ENCODE results near the gene TSPAN2. TPM values are rescaled to one million over a fixed set of nuclear protein-coding genes. Genes with fewer than 3 reads are reported as not detected.

Gene TSPAN2
- polyA plus RNA-seq, 1 donor from 2014 or later, result 34.4 TPM

DNA sequence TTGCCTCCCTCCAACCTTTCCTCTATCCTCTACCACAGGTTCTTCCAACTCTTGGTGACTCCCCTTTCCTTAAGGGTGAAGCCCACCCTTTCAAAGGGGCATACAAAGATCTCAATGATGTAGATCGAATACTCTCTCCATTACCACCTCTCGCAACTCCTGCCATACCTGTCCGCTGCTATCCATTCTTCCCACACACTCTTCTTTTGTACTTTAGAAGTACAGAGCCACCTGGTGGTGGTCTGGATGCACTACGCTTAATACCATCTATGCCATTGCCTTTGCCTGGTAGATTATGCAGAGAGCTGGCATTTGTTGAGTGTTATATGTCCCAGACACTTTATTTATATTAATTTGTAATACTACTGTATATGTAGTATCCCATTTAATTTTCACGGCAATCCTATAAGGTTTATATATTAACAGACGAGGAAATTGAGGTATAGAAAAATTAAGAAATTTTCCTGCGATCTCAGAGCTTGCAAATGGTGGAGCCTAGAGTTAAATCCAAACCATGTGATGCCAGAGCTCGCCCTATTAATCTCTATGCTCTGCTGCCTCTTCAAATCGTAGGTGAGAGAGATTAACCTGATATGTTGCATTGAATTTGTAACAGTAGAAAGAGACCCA, 36.7 kb downstream of the TSPAN2 start:
- Histone ChIP-seq H2AFZ (ENCODE audit: low read depth, low read length) (no peak overlapping the region), H3K4me3 (ENCODE audit: low read length) (no peak overlapping the region), H4K20me1 (ENCODE audit: insufficient read depth) (no peaks in the 10 kb centered on the region), H3K79me2 (replicated peaks; ENCODE audit: insufficient read depth, low read length) (no peaks in the 10 kb centered on the region), H3K27me3 (ENCODE audit: insufficient read depth, low read depth, low read length) (no peaks in the 10 kb centered on the region), H3K9me2 (ENCODE audit: insufficient read depth, low read length) (no peaks in the 10 kb centered on the region), H3K9me3 (ENCODE audit: low read length) (no peaks in the 10 kb centered on the region), H3K27ac (ENCODE audit: low read length) (no peak overlapping the region), H3K36me3 (ENCODE audit: insufficient read depth, low read length) (peaks cover 3% of the 10 kb centered on the region), H3K4me2 (ENCODE audit: low read length) (no peak overlapping the region), H3K9ac (ENCODE audit: low read length) (no peak overlapping the region), H3F3A (ENCODE audit: insufficient read depth, low read length, poor library complexity, severe bottlenecking) (no peaks in the 10 kb centered on the region)
- TF ChIP-seq RAD21 (conservative IDR thresholded peaks at IDR 0.05) (peak; percentile 59), POLR2AphosphoS5 (IDR thresholded peaks at IDR 0.05) (no peak), SMC3 (conservative IDR thresholded peaks at IDR 0.05; ENCODE audit: poor library complexity) (peak; percentile 68)
- TF ChIP-seq, protein P1, sequence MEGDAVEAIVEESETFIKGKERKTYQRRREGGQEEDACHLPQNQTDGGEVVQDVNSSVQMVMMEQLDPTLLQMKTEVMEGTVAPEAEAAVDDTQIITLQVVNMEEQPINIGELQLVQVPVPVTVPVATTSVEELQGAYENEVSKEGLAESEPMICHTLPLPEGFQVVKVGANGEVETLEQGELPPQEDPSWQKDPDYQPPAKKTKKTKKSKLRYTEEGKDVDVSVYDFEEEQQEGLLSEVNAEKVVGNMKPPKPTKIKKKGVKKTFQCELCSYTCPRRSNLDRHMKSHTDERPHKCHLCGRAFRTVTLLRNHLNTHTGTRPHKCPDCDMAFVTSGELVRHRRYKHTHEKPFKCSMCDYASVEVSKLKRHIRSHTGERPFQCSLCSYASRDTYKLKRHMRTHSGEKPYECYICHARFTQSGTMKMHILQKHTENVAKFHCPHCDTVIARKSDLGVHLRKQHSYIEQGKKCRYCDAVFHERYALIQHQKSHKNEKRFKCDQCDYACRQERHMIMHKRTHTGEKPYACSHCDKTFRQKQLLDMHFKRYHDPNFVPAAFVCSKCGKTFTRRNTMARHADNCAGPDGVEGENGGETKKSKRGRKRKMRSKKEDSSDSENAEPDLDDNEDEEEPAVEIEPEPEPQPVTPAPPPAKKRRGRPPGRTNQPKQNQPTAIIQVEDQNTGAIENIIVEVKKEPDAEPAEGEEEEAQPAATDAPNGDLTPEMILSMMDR (IDR thresholded peaks at IDR 0.05; ENCODE audit: poor library complexity, severe bottlenecking), result peak; percentile 71

DNA sequence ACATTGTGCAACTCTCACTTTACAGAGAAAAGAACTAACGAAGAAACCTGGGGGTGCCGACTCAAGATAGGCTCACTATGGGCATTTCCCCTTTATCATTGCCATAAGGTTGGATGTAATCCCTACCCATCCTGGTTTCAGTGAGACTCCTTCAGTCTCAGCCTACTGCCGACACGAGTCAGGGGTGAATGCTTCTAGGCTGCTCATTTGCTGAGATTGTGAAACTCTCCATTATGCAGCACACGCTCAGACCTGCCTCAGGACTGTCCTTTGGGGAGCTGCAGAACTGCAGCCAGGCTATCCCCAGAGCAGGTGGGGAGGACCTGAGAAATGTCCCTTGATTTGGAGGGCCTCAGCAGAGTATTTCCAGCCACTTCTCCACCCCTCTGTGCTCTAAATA, 37.5 kb downstream of the TSPAN2 start:
- H3K4me3 ChIP-seq (ENCODE audit: low read length), result no peak overlapping the region
- peaks cover 3% of the 10 kb centered on the region for H3K36me3 ChIP-seq (ENCODE audit: insufficient read depth, low read length)
- no peaks in the 10 kb centered on the region for H3K9me3 ChIP-seq (ENCODE audit: low read length)
- no peaks in the 10 kb centered on the region for H3K9me2 ChIP-seq (ENCODE audit: insufficient read depth, low read length)
- no peaks in the 10 kb centered on the region for H3K79me2 ChIP-seq (replicated peaks; ENCODE audit: insufficient read depth, low read length)
- no peak overlapping the region for H3K27ac ChIP-seq (ENCODE audit: low read length)
- no peaks in the 10 kb centered on the region for H3F3A ChIP-seq (ENCODE audit: insufficient read depth, low read length, poor library complexity, severe bottlenecking)
- H3K9ac ChIP-seq (ENCODE audit: low read length), result no peak overlapping the region
- H3K4me2 ChIP-seq (ENCODE audit: low read length), result no peak overlapping the region
- no peak overlapping the region for H2AFZ ChIP-seq (ENCODE audit: low read depth, low read length)
- no peaks in the 10 kb centered on the region for H3K27me3 ChIP-seq (ENCODE audit: insufficient read depth, low read depth, low read length)
- H4K20me1 ChIP-seq (ENCODE audit: insufficient read depth), result no peaks in the 10 kb centered on the region
- TF ChIP-seq EP300 (conservative IDR thresholded peaks at IDR 0.05; ENCODE audit: poor library complexity, severe bottlenecking) (no peak), EZH2 (IDR thresholded peaks at IDR 0.05; ENCODE audit: borderline replicate concordance, insufficient read depth, low read length, poor library complexity, severe bottlenecking) (no peak), RAD21 (conservative IDR thresholded peaks at IDR 0.05) (no peak), TAF1 (IDR thresholded peaks at IDR 0.05; ENCODE audit: low read depth) (no peak), POLR2AphosphoS5 (IDR thresholded peaks at IDR 0.05) (no peak), SMC3 (conservative IDR thresholded peaks at IDR 0.05; ENCODE audit: poor library complexity) (no peak), MXI1 (conservative IDR thresholded peaks at IDR 0.05; ENCODE audit: poor library complexity, severe bottlenecking) (no peak)
- TF ChIP-seq, protein P1 (IDR thresholded peaks at IDR 0.05; ENCODE audit: poor library complexity, severe bottlenecking), result no peak
- TF ChIP-seq, protein P2, sequence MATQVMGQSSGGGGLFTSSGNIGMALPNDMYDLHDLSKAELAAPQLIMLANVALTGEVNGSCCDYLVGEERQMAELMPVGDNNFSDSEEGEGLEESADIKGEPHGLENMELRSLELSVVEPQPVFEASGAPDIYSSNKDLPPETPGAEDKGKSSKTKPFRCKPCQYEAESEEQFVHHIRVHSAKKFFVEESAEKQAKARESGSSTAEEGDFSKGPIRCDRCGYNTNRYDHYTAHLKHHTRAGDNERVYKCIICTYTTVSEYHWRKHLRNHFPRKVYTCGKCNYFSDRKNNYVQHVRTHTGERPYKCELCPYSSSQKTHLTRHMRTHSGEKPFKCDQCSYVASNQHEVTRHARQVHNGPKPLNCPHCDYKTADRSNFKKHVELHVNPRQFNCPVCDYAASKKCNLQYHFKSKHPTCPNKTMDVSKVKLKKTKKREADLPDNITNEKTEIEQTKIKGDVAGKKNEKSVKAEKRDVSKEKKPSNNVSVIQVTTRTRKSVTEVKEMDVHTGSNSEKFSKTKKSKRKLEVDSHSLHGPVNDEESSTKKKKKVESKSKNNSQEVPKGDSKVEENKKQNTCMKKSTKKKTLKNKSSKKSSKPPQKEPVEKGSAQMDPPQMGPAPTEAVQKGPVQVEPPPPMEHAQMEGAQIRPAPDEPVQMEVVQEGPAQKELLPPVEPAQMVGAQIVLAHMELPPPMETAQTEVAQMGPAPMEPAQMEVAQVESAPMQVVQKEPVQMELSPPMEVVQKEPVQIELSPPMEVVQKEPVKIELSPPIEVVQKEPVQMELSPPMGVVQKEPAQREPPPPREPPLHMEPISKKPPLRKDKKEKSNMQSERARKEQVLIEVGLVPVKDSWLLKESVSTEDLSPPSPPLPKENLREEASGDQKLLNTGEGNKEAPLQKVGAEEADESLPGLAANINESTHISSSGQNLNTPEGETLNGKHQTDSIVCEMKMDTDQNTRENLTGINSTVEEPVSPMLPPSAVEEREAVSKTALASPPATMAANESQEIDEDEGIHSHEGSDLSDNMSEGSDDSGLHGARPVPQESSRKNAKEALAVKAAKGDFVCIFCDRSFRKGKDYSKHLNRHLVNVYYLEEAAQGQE (IDR thresholded peaks at IDR 0.05; ENCODE audit: borderline replicate concordance), result no peak

Measured in neural cell (in vitro differentiated cells).